IMR-90 (cell line): ENCODE results near the gene HMGCLL1. TPM values are rescaled to one million over a fixed set of nuclear protein-coding genes. Genes with fewer than 3 reads are reported as not detected.

ENCODE experiments used
- ATAC-seq: fragments of 200-7000 bp; cut with Tn5 transposase; 2 replicates; pipeline ENCODE4 v1.9.1; 2020; ENCODE audit warnings: low read depth, mild to moderate bottlenecking, moderate library complexity
- BruUV-seq: library from RNA; stranded (reverse); fragments of 400-500 nt; replicated peaks from 2 replicates; lab custom pipeline; 2021; lab: Mats Ljungman, UMichigan
- CTCF ChIA-PET: fragments of 300-600 bp; formaldehyde crosslinking; extraction: SDS; loops from one replicate; lab custom pipeline; 2021; ENCODE audit warnings: antibody characterized with exemption; lab: Yijun Ruan, JAX
- POLR2A ChIA-PET: fragments of 300-600 bp; sonication (Branson Sonifier 250); formaldehyde crosslinking; loops from one replicate; lab custom pipeline; 2022; ENCODE audit warnings: antibody characterized with exemption; ENCODE audit not compliant: unreplicated experiment; lab: Charles Lee
- DNase-seq: peaks from one replicate; pipeline ENCODE4 v3.0.0; 2013
- H2AFZ ChIP-seq: replicated peaks from 2 replicates; pipeline ENCODE3; 2013; ENCODE audit warnings: low read length, mild to moderate bottlenecking; ENCODE audit not compliant: poor library complexity
- H2AK5ac ChIP-seq: 2 replicates; pipeline ENCODE4 v1.6.1; 2013; ENCODE audit warnings: low read depth, low read length, inconsistent platforms
- H2AK9ac ChIP-seq: replicated peaks from 2 replicates; pipeline ENCODE3; 2013; ENCODE audit warnings: mild to moderate bottlenecking, low read depth, low read length, moderate library complexity; ENCODE audit not compliant: poor library complexity
- H2BK120ac ChIP-seq: 2 replicates; pipeline ENCODE4 v1.6.1; 2013; ENCODE audit warnings: low read depth, low read length, inconsistent platforms
- H2BK15ac ChIP-seq: 3 replicates; pipeline ENCODE4 v1.6.1; 2013; ENCODE audit warnings: low read depth, low read length, inconsistent platforms
- H2BK20ac ChIP-seq: 2 replicates; pipeline ENCODE4 v1.6.1; 2013; ENCODE audit warnings: low read depth, mild to moderate bottlenecking, inconsistent platforms, low read length, moderate library complexity
- H2BK5ac ChIP-seq: 2 replicates; pipeline ENCODE4 v1.6.1; 2013; ENCODE audit warnings: mild to moderate bottlenecking, low read depth, low read length, inconsistent platforms; ENCODE audit not compliant: poor library complexity, severe bottlenecking
- H3K14ac ChIP-seq: replicated peaks from 2 replicates; pipeline ENCODE4 v1.6.1; 2013; ENCODE audit warnings: low read depth, low read length, inconsistent platforms
- H3K18ac ChIP-seq: 2 replicates; pipeline ENCODE4 v1.6.1; 2013; ENCODE audit warnings: low read depth, low read length, control low read depth
- H3K23ac ChIP-seq: 2 replicates; pipeline ENCODE4 v1.6.1; 2013; ENCODE audit warnings: low read depth, low read length, inconsistent platforms
- H3K27ac ChIP-seq: 2 replicates; pipeline ENCODE4 v1.5.1; 2013; ENCODE audit warnings: mild to moderate bottlenecking, control low read depth, low read length; ENCODE audit not compliant: insufficient read depth
- H3K27me3 ChIP-seq: 2 replicates; pipeline ENCODE4 v1.6.1; 2013; ENCODE audit warnings: low read length; ENCODE audit not compliant: control insufficient read depth, insufficient read depth
- H3K36me3 ChIP-seq: 2 replicates; pipeline ENCODE4 v1.6.1; 2013; ENCODE audit warnings: low read length, mixed read lengths; ENCODE audit not compliant: control insufficient read depth, insufficient read depth
- H3K4ac ChIP-seq: 2 replicates; pipeline ENCODE4 v1.6.1; 2013; ENCODE audit warnings: low read depth, low read length, inconsistent platforms
- H3K4me1 ChIP-seq: 2 replicates; pipeline ENCODE4 v1.6.1; 2013; ENCODE audit warnings: low read length, mixed read lengths; ENCODE audit not compliant: control insufficient read depth, insufficient read depth
- H3K4me2 ChIP-seq: 2 replicates; pipeline ENCODE4 v1.6.1; 2013; ENCODE audit warnings: low read depth, mild to moderate bottlenecking, control low read depth, low read length, moderate library complexity
- H3K4me3 ChIP-seq: 2 replicates; pipeline ENCODE4 v1.5.1; 2013; ENCODE audit warnings: low read depth, mild to moderate bottlenecking, control low read depth, low read length, moderate library complexity; ENCODE audit not compliant: insufficient read depth
- H3K56ac ChIP-seq: 2 replicates; pipeline ENCODE4 v1.6.1; 2013; ENCODE audit warnings: low read length, inconsistent platforms; ENCODE audit not compliant: insufficient read depth; ENCODE audit errors: extremely low read depth
- H3K79me1 ChIP-seq, 2 experiments: 2 replicates each; pipeline ENCODE4 v1.6.1; 2013; ENCODE audit warnings: low read length in 2 of 2, inconsistent platforms in 1 of 2, low read depth in 1 of 2
- H3K9ac ChIP-seq: 2 replicates; pipeline ENCODE4 v1.6.1; 2013; ENCODE audit warnings: low read depth, low read length, control low read depth
- H3K9me1 ChIP-seq: 2 replicates; pipeline ENCODE4 v1.6.1; 2013; ENCODE audit warnings: low read length, inconsistent platforms; ENCODE audit not compliant: insufficient read depth
- H3K9me3 ChIP-seq: 2 replicates; pipeline ENCODE4 v1.6.1; 2013; ENCODE audit warnings: low read length; ENCODE audit not compliant: control insufficient read depth, insufficient read depth
- H4K20me1 ChIP-seq: 2 replicates; pipeline ENCODE4 v1.6.1; 2013; ENCODE audit warnings: low read length, inconsistent platforms; ENCODE audit not compliant: insufficient read depth
- H4K5ac ChIP-seq: 2 replicates; pipeline ENCODE4 v1.6.1; 2013; ENCODE audit warnings: mild to moderate bottlenecking, low read depth, low read length, control low read depth
- H4K8ac ChIP-seq, 2 experiments: 2 replicates each; pipeline ENCODE4 v1.6.1; 2013; ENCODE audit warnings: low read depth in 2 of 2, low read length in 2 of 2, control low read depth in 1 of 2, inconsistent platforms in 1 of 2
- H4K91ac ChIP-seq: 2 replicates; pipeline ENCODE4 v1.6.1; 2013; ENCODE audit warnings: low read depth, low read length, inconsistent platforms; ENCODE audit not compliant: insufficient read depth
- MAZ ChIP-seq: IDR thresholded peaks from 2 replicates; pipeline ENCODE4 v1.6.1; 2012; ENCODE audit warnings: low read depth, mild to moderate bottlenecking, low read length, improper control_type of control experiment, moderate library complexity, borderline replicate concordance
- MXI1 ChIP-seq: IDR thresholded peaks from 2 replicates; pipeline ENCODE4 v1.6.1; 2012; ENCODE audit warnings: low read depth, mild to moderate bottlenecking, low read length, moderate library complexity, borderline replicate concordance
- RAD21 ChIP-seq: IDR thresholded peaks from 2 replicates; pipeline ENCODE4 v1.6.1; 2012; ENCODE audit warnings: low read length, improper control_type of control experiment
- RCOR1 ChIP-seq: IDR thresholded peaks from 2 replicates; pipeline ENCODE4 v1.6.1; 2012; ENCODE audit warnings: mild to moderate bottlenecking, low read length, improper control_type of control experiment; ENCODE audit not compliant: insufficient replicate concordance
- RFX5 ChIP-seq: IDR thresholded peaks from 2 replicates; pipeline ENCODE4 v1.8.0; 2012; ENCODE audit warnings: low read depth, mild to moderate bottlenecking, low read length, moderate library complexity
- WGBS, 2 experiments: methylation state at CpG; one replicate each; pipeline versions ENCODE4 v1.1.5 to v1.1.7; 2013; ENCODE audit warnings: missing lambda C conversion rate in 2 of 2; ENCODE audit not compliant: insufficient read length in 1 of 2; ENCODE audit errors: extremely low coverage in 2 of 2; 5-methylcytosine and 5-hydroxymethylcytosine counted together
- dilution Hi-C: fragments of 300-500 bp; cut with HindIII; formaldehyde crosslinking; loops from one replicate; pipeline ENCODE4 v1.14.3; 2018; ENCODE audit warnings: low sequenced_read_pairs; ENCODE audit not compliant: unreplicated experiment
- in situ Hi-C: fragments of 300-500 bp; cut with MboI; formaldehyde crosslinking; loops from 3 replicates; pipeline ENCODE4 v1.14.3; 2019; ENCODE audit warnings: low sequenced_read_pairs, inconsistent platforms, mixed read lengths
- intact Hi-C: fragments of 100-400 bp; cut with micrococcal nuclease; formaldehyde crosslinking; loops from 2 replicates; pipeline ENCODE4 v1.10.0; 2022
- polyA plus RNA-seq, 3 experiments: library from polyadenylated mRNA; depleted of rRNA; stranded (reverse); fragments of >200 nt; gene quantifications; 2 replicates each; pipeline ENCODE4 v1.2.3, GENCODE V29; 2012; ENCODE audit warnings: low replicate concordance in 1 of 3
- total RNA-seq: library from RNA; depleted of rRNA; stranded (reverse); fragments of >200 nt; gene quantifications from 2 replicates; pipeline ENCODE4 v1.2.3, GENCODE V29; 2012

HMGCLL1 gene
- total and polyA plus RNA-seq, 2 of the 4 experiments (the other 2 are of a cell fraction), result 0.03 TPM; not detected in 1

DNA sequence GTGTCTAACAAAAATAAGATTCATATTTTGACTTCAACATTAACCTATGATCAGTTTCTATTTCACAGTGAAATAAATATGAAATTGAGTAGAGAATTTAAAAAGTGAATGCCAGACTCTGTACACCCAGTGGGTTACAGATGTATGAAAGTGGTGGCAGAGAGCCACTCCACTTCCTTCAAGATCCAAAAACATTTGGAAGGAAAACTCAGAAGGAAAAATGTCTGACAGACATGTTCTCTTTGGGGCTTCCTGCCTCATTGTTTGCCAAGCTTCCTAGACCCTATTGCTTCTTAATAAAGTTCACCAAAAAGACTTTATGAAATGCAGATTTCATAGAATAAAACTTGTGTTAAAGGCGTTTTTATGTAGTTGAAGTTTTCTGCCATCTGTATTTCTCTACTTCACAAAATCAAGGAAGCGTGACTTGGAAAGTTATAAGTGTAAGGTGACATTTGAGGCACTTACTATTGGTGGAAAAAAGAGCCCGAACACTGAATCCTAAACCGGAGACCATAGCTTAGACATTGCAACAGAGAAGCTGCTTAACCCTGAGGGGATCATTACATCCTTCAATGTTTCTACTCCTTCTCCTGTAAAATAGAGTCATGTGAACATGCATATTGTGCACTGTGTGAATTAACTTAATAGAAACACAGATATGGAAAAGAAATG lies 12.8 kb downstream of the HMGCLL1 start:
- Histone ChIP-seq H2BK5ac (no peak overlapping the region), H3K9me3 (no peaks in the 10 kb centered on the region), H4K5ac (no peak overlapping the region), H2AK9ac (no peak overlapping the region), H3K4me2 (no peak overlapping the region), H3K23ac (no peak overlapping the region), H3K18ac (no peak overlapping the region), H3K4ac (no peak overlapping the region), H3K14ac (no peak overlapping the region), H2BK15ac (no peak overlapping the region), H4K20me1 (no peaks in the 10 kb centered on the region), H3K36me3 (no peaks in the 10 kb centered on the region), H3K4me1 (no peaks in the 10 kb centered on the region), H3K9ac (no peak overlapping the region), H4K91ac (no peak overlapping the region), H3K9me1 (no peaks in the 10 kb centered on the region), H3K27ac (no peak overlapping the region), H3K56ac (no peak overlapping the region), H3K79me1 (no peaks in the 10 kb centered on the region), H2BK20ac (no peak overlapping the region), H3K27me3 (peaks cover 2% of the 10 kb centered on the region; the same call in 1 of the 2 replicates), H2AK5ac (no peak overlapping the region), H3K4me3 (no peak overlapping the region), H4K8ac (no peak overlapping the region), H2BK120ac (no peak overlapping the region), H2AFZ (no peak overlapping the region)
- ChIA-PET POLR2A (no interaction called here), CTCF (no interaction called here)
- BruUV-seq, result no TSS peak
- in situ Hi-C loops (no loop called here), dilution Hi-C loops (no loop called here), intact Hi-C loops (no loop called here)
- TF ChIP-seq RCOR1 (no peak), RAD21 (no peak), MXI1 (no peak), MAZ (no peak), RFX5 (no peak)
- no peak for DNase-seq
- WGBS, 2 experiments, result no CpG with 5 or more reads among the region's 4 CpGs
- ATAC-seq, result no peak
